ENCODE data around the gene XRRA1.

XRRA1 gene

GRCh38 chr11:74952752-74953151 is 3.9 kb upstream of the XRRA1 start:
- H3K36me3 ChIP-seq (ENCODE audit: control insufficient read depth in 5 of 5, insufficient read depth in 5 of 5, low read length in 5 of 5): peaks cover 0 to 11% (median 3%) of the 10 kb centered on the region in 5 donors
- H3K4me3 ChIP-seq (ENCODE audit: low read depth in 1 of 5, low read length in 5 of 5): no peak overlapping the region
- no peaks in the 10 kb centered on the region for H3K9me3 ChIP-seq (ENCODE audit: control insufficient read depth in 5 of 5, low read length in 5 of 5)
- peak overlapping the region in 1 of 5 donors; percentile 53 for H3K9ac ChIP-seq (ENCODE audit: low read length in 5 of 5)
- H3K4me1 ChIP-seq (ENCODE audit: control insufficient read depth in 5 of 5, insufficient read depth in 5 of 5, low read length in 5 of 5): peaks cover 2 to 37% (median 30%) of the 10 kb centered on the region in 5 donors
- H3K27ac ChIP-seq (ENCODE audit: low read depth, low read length): no peak overlapping the region
- no peaks in the 10 kb centered on the region for H3K27me3 ChIP-seq (ENCODE audit: control insufficient read depth in 5 of 5, insufficient read depth in 4 of 5, low read length in 5 of 5)

GRCh38 chr11:74951226-74951625 is 2.3 kb upstream of the XRRA1 start:
- Histone ChIP-seq H3K4me3 (ENCODE audit: low read depth in 1 of 5, low read length in 5 of 5) (no peak overlapping the region), H3K27ac (ENCODE audit: low read depth, low read length) (no peak overlapping the region)

GRCh38 chr11:74950374-74950969 is 1.6 kb upstream of the XRRA1 start:
- Histone ChIP-seq H3K27ac (ENCODE audit: low read depth, low read length) (peak overlapping the region; percentile 84), H3K36me3 (ENCODE audit: control insufficient read depth in 5 of 5, insufficient read depth in 5 of 5, low read length in 5 of 5) (peaks cover 0 to 11% (median 0%) of the 10 kb centered on the region in 5 donors), H3K4me3 (ENCODE audit: low read depth in 1 of 5, low read length in 5 of 5) (peak overlapping the region; percentile 81 to 99 (median 98)), H3K4me1 (ENCODE audit: control insufficient read depth in 5 of 5, insufficient read depth in 5 of 5, low read length in 5 of 5) (peaks cover 2 to 37% (median 29%) of the 10 kb centered on the region in 5 donors), H3K9me3 (ENCODE audit: control insufficient read depth in 5 of 5, low read length in 5 of 5) (no peaks in the 10 kb centered on the region), H3K9ac (ENCODE audit: low read length in 5 of 5) (peak overlapping the region; percentile 84 to 99 (median 96)), H3K27me3 (ENCODE audit: control insufficient read depth in 5 of 5, insufficient read depth in 4 of 5, low read length in 5 of 5) (no peaks in the 10 kb centered on the region)

More at GRCh38 chr11:74951226-74951625, 2.3 kb upstream of the XRRA1 start:
- Histone ChIP-seq H3K9me3 (ENCODE audit: control insufficient read depth in 5 of 5, low read length in 5 of 5) (no peaks in the 10 kb centered on the region), H3K4me1 (ENCODE audit: control insufficient read depth in 5 of 5, insufficient read depth in 5 of 5, low read length in 5 of 5) (peaks cover 2 to 37% (median 29%) of the 10 kb centered on the region in 5 donors), H3K36me3 (ENCODE audit: control insufficient read depth in 5 of 5, insufficient read depth in 5 of 5, low read length in 5 of 5) (peaks cover 0 to 11% (median 0%) of the 10 kb centered on the region in 5 donors), H3K27me3 (ENCODE audit: control insufficient read depth in 5 of 5, insufficient read depth in 4 of 5, low read length in 5 of 5) (no peaks in the 10 kb centered on the region), H3K9ac (ENCODE audit: low read length in 5 of 5) (no peak overlapping the region)

GRCh38 chr11:74949753-74950137 is 854 bp upstream of the XRRA1 start:
- peaks cover 2 to 37% (median 29%) of the 10 kb centered on the region in 5 donors for H3K4me1 ChIP-seq (ENCODE audit: control insufficient read depth in 5 of 5, insufficient read depth in 5 of 5, low read length in 5 of 5)
- peaks cover 0 to 7% (median 0%) of the 10 kb centered on the region in 5 donors for H3K36me3 ChIP-seq (ENCODE audit: control insufficient read depth in 5 of 5, insufficient read depth in 5 of 5, low read length in 5 of 5)
- no peaks in the 10 kb centered on the region for H3K27me3 ChIP-seq (ENCODE audit: control insufficient read depth in 5 of 5, insufficient read depth in 4 of 5, low read length in 5 of 5)
- H3K4me3 ChIP-seq (ENCODE audit: low read depth in 1 of 5, low read length in 5 of 5): peak overlapping the region; percentile 81 to 99 (median 98)
- H3K9ac ChIP-seq (ENCODE audit: low read length in 5 of 5): peak overlapping the region; percentile 84 to 99 (median 96)
- peak overlapping the region; percentile 84 for H3K27ac ChIP-seq (ENCODE audit: low read depth, low read length)
- H3K9me3 ChIP-seq (ENCODE audit: control insufficient read depth in 5 of 5, low read length in 5 of 5): no peaks in the 10 kb centered on the region

GRCh38 chr11:74948546-74948897 is 369 bp downstream of the XRRA1 start:
- no peaks in the 10 kb centered on the region for H3K27me3 ChIP-seq (ENCODE audit: control insufficient read depth in 5 of 5, insufficient read depth in 4 of 5, low read length in 5 of 5)
- H3K4me1 ChIP-seq (ENCODE audit: control insufficient read depth in 5 of 5, insufficient read depth in 5 of 5, low read length in 5 of 5): peaks cover 2 to 37% (median 29%) of the 10 kb centered on the region in 5 donors
- H3K27ac ChIP-seq (ENCODE audit: low read depth, low read length): peak overlapping the region; percentile 84
- H3K9me3 ChIP-seq (ENCODE audit: control insufficient read depth in 5 of 5, low read length in 5 of 5): no peaks in the 10 kb centered on the region
- H3K9ac ChIP-seq (ENCODE audit: low read length in 5 of 5): peak overlapping the region; percentile 57 to 99 (median 96)
- H3K4me3 ChIP-seq (ENCODE audit: low read depth in 1 of 5, low read length in 5 of 5): peak overlapping the region; percentile 81 to 99 (median 94)
- H3K36me3 ChIP-seq (ENCODE audit: control insufficient read depth in 5 of 5, insufficient read depth in 5 of 5, low read length in 5 of 5): peaks cover 0 to 9% (median under 1%) of the 10 kb centered on the region in 5 donors

- H3K9me3 ChIP-seq (ENCODE audit: control insufficient read depth in 5 of 5, low read length in 5 of 5): no peaks in the 10 kb centered on the region
- no peak overlapping the region for H3K4me3 ChIP-seq (ENCODE audit: low read depth in 1 of 5, low read length in 5 of 5)
- H3K27me3 ChIP-seq (ENCODE audit: control insufficient read depth in 5 of 5, insufficient read depth in 4 of 5, low read length in 5 of 5): no peaks in the 10 kb centered on the region
- peaks cover 0 to 21% (median 14%) of the 10 kb centered on the region in 5 donors for H3K4me1 ChIP-seq (ENCODE audit: control insufficient read depth in 5 of 5, insufficient read depth in 5 of 5, low read length in 5 of 5)
- H3K36me3 ChIP-seq (ENCODE audit: control insufficient read depth in 5 of 5, insufficient read depth in 5 of 5, low read length in 5 of 5): peaks cover 0 to 14% (median 8%) of the 10 kb centered on the region in 5 donors
- H3K27ac ChIP-seq (ENCODE audit: low read depth, low read length): no peak overlapping the region
- peak overlapping the region in 2 of 5 donors; percentile 3 to 21 for H3K9ac ChIP-seq (ENCODE audit: low read length in 5 of 5)
These were observed 6.7 kb downstream of the XRRA1 start for GRCh38 chr11:74942073-74942759.

- no peak overlapping the region for H3K27ac ChIP-seq (ENCODE audit: low read depth, low read length)
- no peaks in the 10 kb centered on the region for H3K9me3 ChIP-seq (ENCODE audit: control insufficient read depth in 5 of 5, low read length in 5 of 5)
- H3K27me3 ChIP-seq (ENCODE audit: control insufficient read depth in 5 of 5, insufficient read depth in 4 of 5, low read length in 5 of 5): no peaks in the 10 kb centered on the region
- no peak overlapping the region for H3K9ac ChIP-seq (ENCODE audit: low read length in 5 of 5)
- H3K36me3 ChIP-seq (ENCODE audit: control insufficient read depth in 5 of 5, insufficient read depth in 5 of 5, low read length in 5 of 5): peaks cover 3 to 14% (median 10%) of the 10 kb centered on the region in 5 donors
- no peak overlapping the region for H3K4me3 ChIP-seq (ENCODE audit: low read depth in 1 of 5, low read length in 5 of 5)
- peaks cover 0 to 21% (median 14%) of the 10 kb centered on the region in 5 donors for H3K4me1 ChIP-seq (ENCODE audit: control insufficient read depth in 5 of 5, insufficient read depth in 5 of 5, low read length in 5 of 5)
These were observed 7.4 kb downstream of the XRRA1 start for GRCh38 chr11:74941492-74941891.

GRCh38 chr11:74937696-74938475 is 11.0 kb downstream of the XRRA1 start:
- Histone ChIP-seq H3K36me3 (ENCODE audit: control insufficient read depth in 5 of 5, insufficient read depth in 5 of 5, low read length in 5 of 5) (peaks cover 17 to 37% (median 32%) of the 10 kb centered on the region in 5 donors), H3K9me3 (ENCODE audit: control insufficient read depth in 5 of 5, low read length in 5 of 5) (no peaks in the 10 kb centered on the region), H3K9ac (ENCODE audit: low read length in 5 of 5) (no peak overlapping the region), H3K27me3 (ENCODE audit: control insufficient read depth in 5 of 5, insufficient read depth in 4 of 5, low read length in 5 of 5) (no peaks in the 10 kb centered on the region), H3K27ac (ENCODE audit: low read depth, low read length) (no peak overlapping the region), H3K4me1 (ENCODE audit: control insufficient read depth in 5 of 5, insufficient read depth in 5 of 5, low read length in 5 of 5) (peaks cover 2 to 21% (median 14%) of the 10 kb centered on the region in 5 donors), H3K4me3 (ENCODE audit: low read depth in 1 of 5, low read length in 5 of 5) (no peak overlapping the region)

- Histone ChIP-seq H3K27me3 (ENCODE audit: control insufficient read depth in 5 of 5, insufficient read depth in 4 of 5, low read length in 5 of 5) (no peaks in the 10 kb centered on the region), H3K4me1 (ENCODE audit: control insufficient read depth in 5 of 5, insufficient read depth in 5 of 5, low read length in 5 of 5) (peaks cover 2 to 12% (median 8%) of the 10 kb centered on the region in 5 donors), H3K9ac (ENCODE audit: low read length in 5 of 5) (no peak overlapping the region), H3K9me3 (ENCODE audit: control insufficient read depth in 5 of 5, low read length in 5 of 5) (no peaks in the 10 kb centered on the region), H3K4me3 (ENCODE audit: low read depth in 1 of 5, low read length in 5 of 5) (no peak overlapping the region), H3K36me3 (ENCODE audit: control insufficient read depth in 5 of 5, insufficient read depth in 5 of 5, low read length in 5 of 5) (peaks cover 20 to 43% (median 32%) of the 10 kb centered on the region in 5 donors), H3K27ac (ENCODE audit: low read depth, low read length) (no peak overlapping the region)
These were observed 11.9 kb downstream of the XRRA1 start for GRCh38 chr11:74936976-74937375.
